MV-4-11 (cell line): ENCODE results near the gene NR2F1.

Source experiments
- DNase-seq: peaks from one replicate; lab custom pipeline; 2025; lab: John Stamatoyannopoulos, UW

Gene NR2F1

GRCh38 chr5:93642526-93642925 is 59.5 kb downstream of the NR2F1 start:
- no peak for DNase-seq
